ENCODE measurements around the gene ATRIP. TPM values are rescaled to one million over a fixed set of nuclear protein-coding genes. Genes with fewer than 3 reads are reported as not detected.

Gene ATRIP
- total and polyA plus RNA-seq, 10 of the 15 experiments (the other 5 are each of a cell fraction or from before 2014, with no cell fraction given) = 1.4 to 16.0 (median 10.1) TPM

DNA sequence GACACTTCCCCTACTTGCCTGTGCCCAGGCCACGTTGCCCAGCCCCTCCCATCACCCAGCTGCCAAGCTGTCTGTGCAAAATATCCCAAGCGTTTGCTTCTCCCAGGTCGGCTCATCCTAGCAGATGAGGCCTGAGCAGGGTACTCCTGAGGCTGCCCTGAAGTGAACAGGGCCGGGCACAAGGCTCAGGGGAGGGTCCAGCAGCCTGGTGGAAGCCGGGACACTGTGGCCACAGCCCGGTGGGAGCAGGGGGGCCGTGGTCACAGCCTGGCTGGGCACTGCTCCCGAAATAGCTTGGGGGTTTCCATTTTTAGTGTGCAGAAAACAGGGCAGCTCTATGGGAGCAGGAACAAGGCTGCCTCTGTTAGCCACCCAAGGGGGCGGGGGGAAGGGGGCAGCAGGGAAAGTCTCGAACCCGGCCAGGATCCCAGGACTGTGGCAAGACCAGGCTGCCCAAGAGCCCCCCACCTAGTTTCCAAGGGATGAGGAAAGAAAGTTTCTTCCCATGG is 20.1 kb upstream of the ATRIP start (continued):
- TF ChIP-seq, protein P1, sequence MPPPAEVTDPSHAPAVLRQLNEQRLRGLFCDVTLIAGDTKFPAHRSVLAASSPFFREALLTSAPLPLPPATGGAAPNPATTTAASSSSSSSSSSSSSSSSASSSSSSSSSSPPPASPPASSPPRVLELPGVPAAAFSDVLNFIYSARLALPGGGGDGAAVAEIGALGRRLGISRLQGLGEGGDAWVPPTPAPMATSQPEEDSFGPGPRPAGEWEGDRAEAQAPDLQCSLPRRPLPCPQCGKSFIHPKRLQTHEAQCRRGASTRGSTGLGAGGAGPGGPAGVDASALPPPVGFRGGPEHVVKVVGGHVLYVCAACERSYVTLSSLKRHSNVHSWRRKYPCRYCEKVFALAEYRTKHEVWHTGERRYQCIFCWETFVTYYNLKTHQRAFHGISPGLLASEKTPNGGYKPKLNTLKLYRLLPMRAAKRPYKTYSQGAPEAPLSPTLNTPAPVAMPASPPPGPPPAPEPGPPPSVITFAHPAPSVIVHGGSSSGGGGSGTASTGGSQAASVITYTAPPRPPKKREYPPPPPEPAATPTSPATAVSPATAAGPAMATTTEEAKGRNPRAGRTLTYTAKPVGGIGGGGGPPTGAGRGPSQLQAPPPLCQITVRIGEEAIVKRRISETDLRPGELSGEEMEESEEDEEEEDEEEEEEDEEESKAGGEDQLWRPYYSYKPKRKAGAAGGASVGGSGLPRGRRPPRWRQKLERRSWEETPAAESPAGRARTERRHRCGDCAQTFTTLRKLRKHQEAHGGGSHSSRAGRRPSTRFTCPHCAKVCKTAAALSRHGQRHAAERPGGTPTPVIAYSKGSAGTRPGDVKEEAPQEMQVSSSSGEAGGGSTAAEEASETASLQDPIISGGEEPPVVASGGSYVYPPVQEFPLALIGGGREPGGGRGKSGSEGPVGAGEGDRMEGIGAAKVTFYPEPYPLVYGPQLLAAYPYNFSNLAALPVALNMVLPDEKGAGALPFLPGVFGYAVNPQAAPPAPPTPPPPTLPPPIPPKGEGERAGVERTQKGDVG (CRISPR knock-in tag; IDR thresholded peaks at IDR 0.05) = no peak
- no peak for TF ChIP-seq POU2F2 (IDR thresholded peaks at IDR 0.05; ENCODE audit: borderline replicate concordance, low read depth, low read length)

DNA sequence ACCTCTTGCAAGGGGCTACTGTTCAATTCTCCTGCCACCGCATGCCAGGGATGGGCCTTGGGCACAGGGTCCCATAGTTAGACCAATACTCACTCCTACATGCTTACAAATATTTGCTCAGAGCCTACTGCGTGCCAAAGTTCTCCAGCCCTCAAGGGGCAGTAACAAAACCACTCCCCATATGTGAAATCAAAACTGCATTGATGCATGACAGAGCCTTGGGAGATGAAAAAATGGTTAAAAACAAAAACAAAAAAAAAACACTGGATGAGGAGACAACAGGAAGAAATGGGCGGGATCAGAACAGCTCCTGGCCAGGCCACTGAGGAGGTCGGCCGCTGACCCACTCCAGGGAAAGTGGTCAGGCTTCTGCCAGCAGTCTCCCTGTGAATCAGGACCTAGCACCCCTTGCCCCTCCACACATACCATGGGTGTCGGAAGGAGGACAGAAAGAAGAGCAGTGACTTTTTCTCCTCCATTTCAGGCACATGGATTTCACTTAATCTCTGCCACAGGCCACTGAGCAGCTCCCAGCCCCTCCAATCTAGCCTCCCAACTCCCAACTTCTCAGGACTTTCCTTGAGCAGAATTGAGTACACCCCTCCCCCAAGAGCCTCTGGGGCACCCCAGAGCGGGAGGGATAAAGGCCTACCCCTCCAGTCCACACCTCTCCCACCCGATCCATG is 19.4 kb upstream of the ATRIP start:
- BruUV-seq (replicated peaks) = no TSS peak
- RAD21 ChIA-PET (ENCODE audit: unreplicated experiment) = interaction anchor here (1.2 to 3.9 kb wide), 3 partner anchors 9 to 191 kb away, joined by 4 to 16 read pairs (median 7); no protein-coding TSS in a partner anchor
- peak overlapping the region; percentile 16; the same call in 1 of the 2 replicates for H3K9ac ChIP-seq (ENCODE audit: control insufficient read depth, insufficient read depth, low read length)

More for the DNA sequence above, 19.4 kb upstream of the ATRIP start:
- CTCF ChIA-PET = interaction anchor here (0.6 to 2.9 kb wide), 3 partner anchors 9 to 293 kb away, joined by 3 to 25 read pairs (median 7); no protein-coding TSS in a partner anchor
- SMC1A ChIA-PET (ENCODE audit: uncharacterized antibody, unreplicated experiment) = interaction anchor here (1.2 to 1.6 kb wide), 3 partner anchors 9 to 26 kb away, joined by 3 to 7 read pairs (median 7); no protein-coding TSS in a partner anchor
- H3K9me3 ChIP-seq (replicated peaks; ENCODE audit: control insufficient read depth, insufficient read depth, low read length) = no peaks in the 10 kb centered on the region
- intact Hi-C loops (cut with micrococcal nuclease; ENCODE audit: unreplicated experiment) (no loop called here), in situ Hi-C loops (cut with MboI) (no loop called here)
- WGBS (ENCODE audit: insufficient coverage, insufficient replicate concordance, low lambda C conversion rate, missing lambda C conversion rate) = 70% methylated on average over 8 of the region's 8 CpGs
- H3K27me3 ChIP-seq (replicated peaks in 1 of 2; ENCODE audit: control insufficient read depth in 2 of 2, insufficient read depth in 2 of 2, low read length in 1 of 2) = no peaks in the 10 kb centered on the region
- DNase-seq (ENCODE audit: low read depth, low spot score) (no peak), ATAC-seq (peak; percentile 25; the same call in 2 of the 3 replicates), FAIRE-seq (no peak)
- H3K36me3 ChIP-seq (ENCODE audit: control insufficient read depth in 2 of 2, insufficient read depth in 2 of 2, low read length in 1 of 2) = 0 out of 4 replicates have a peak, but pooled peaks cover 0 to 4% of the 10 kb centered on the region in 2 experiments
- H3K4me2 ChIP-seq (ENCODE audit: control insufficient read depth, insufficient read depth) = peak overlapping the region; percentile 44; the same call in 1 of the 2 replicates
- H3K4me1 ChIP-seq (ENCODE audit: control insufficient read depth, insufficient read depth, low read length) = peaks cover 16% of the 10 kb centered on the region
- H3K79me2 ChIP-seq (ENCODE audit: control insufficient read depth, insufficient read depth, low read length) = no peaks in the 10 kb centered on the region
- no peaks in the 10 kb centered on the region for H4K20me1 ChIP-seq (ENCODE audit: control insufficient read depth, insufficient read depth)
- H3K4me3 ChIP-seq = no peak overlapping the region
- POLR2A ChIA-PET = interaction anchor here (0.6 to 2.2 kb wide), 3 partner anchors 9 to 114 kb away, joined by 3 to 7 read pairs (median 4); partner anchors contain the start of genes CCDC51 and TMA7
- no peak overlapping the region for H2AFZ ChIP-seq (ENCODE audit: control insufficient read depth, low read depth, low read length)
- TF ChIP-seq IKZF1 (conservative IDR thresholded peaks at IDR 0.05) (peak; percentile 4; the same call in 1 of the 2 replicates), ZNF274 (IDR thresholded peaks at IDR 0.05; ENCODE audit: insufficient read depth, insufficient read length) (no peak), ZNF384 (IDR thresholded peaks at IDR 0.05; ENCODE audit: borderline replicate concordance, low read depth, low read length) (0 out of 2 replicates have a peak, but pooled peaks have one; percentile 23), EP300 (IDR thresholded peaks at IDR 0.05; ENCODE audit: borderline replicate concordance in 1 of 2, control insufficient read depth in 1 of 2, low read depth in 2 of 2, low read length in 2 of 2) (no peak), CBX5 (IDR thresholded peaks at IDR 0.05; ENCODE audit: low read depth) (no peak)
- TF ChIP-seq, protein P2, sequence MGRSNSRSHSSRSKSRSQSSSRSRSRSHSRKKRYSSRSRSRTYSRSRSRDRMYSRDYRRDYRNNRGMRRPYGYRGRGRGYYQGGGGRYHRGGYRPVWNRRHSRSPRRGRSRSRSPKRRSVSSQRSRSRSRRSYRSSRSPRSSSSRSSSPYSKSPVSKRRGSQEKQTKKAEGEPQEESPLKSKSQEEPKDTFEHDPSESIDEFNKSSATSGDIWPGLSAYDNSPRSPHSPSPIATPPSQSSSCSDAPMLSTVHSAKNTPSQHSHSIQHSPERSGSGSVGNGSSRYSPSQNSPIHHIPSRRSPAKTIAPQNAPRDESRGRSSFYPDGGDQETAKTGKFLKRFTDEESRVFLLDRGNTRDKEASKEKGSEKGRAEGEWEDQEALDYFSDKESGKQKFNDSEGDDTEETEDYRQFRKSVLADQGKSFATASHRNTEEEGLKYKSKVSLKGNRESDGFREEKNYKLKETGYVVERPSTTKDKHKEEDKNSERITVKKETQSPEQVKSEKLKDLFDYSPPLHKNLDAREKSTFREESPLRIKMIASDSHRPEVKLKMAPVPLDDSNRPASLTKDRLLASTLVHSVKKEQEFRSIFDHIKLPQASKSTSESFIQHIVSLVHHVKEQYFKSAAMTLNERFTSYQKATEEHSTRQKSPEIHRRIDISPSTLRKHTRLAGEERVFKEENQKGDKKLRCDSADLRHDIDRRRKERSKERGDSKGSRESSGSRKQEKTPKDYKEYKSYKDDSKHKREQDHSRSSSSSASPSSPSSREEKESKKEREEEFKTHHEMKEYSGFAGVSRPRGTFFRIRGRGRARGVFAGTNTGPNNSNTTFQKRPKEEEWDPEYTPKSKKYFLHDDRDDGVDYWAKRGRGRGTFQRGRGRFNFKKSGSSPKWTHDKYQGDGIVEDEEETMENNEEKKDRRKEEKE (IDR thresholded peaks at IDR 0.05) = no peak
- TF ChIP-seq, protein P3, sequence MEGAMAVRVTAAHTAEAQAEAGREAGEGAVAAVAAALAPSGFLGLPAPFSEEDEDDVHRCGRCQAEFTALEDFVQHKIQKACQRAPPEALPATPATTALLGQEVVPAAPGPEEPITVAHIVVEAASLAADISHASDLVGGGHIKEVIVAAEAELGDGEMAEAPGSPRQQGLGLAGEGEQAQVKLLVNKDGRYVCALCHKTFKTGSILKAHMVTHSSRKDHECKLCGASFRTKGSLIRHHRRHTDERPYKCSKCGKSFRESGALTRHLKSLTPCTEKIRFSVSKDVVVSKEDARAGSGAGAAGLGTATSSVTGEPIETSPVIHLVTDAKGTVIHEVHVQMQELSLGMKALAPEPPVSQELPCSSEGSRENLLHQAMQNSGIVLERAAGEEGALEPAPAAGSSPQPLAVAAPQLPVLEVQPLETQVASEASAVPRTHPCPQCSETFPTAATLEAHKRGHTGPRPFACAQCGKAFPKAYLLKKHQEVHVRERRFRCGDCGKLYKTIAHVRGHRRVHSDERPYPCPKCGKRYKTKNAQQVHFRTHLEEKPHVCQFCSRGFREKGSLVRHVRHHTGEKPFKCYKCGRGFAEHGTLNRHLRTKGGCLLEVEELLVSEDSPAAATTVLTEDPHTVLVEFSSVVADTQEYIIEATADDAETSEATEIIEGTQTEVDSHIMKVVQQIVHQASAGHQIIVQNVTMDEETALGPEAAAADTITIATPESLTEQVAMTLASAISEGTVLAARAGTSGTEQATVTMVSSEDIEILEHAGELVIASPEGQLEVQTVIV (IDR thresholded peaks at IDR 0.05; ENCODE audit: borderline replicate concordance, partially characterized antibody) = no peak
- H3K27ac ChIP-seq (ENCODE audit: control insufficient read depth, insufficient read depth) = no peak overlapping the region

Measured in GM12878 (cell line).